T-cell (primary cell): Measurements from ENCODE around the gene TOX3. TPM values are rescaled to one million over a fixed set of nuclear protein-coding genes. Genes with fewer than 3 reads are reported as not detected.

Experiments
- ATAC-seq, 4 experiments: fragments of 200-7000 bp in 3 of 4; fragments of 150-1000 bp in 1 of 4; cut with Tn5 transposase; replicated peaks in 1 of 4; 1 replicate in 3 of 4; 2 replicates in 1 of 4; pipeline ENCODE4 v1.10.0; 2021; ENCODE audit warnings: moderate library complexity in 3 of 4, mild to moderate bottlenecking in 2 of 4, moderate number of reproducible peaks in 1 of 4
- CTCF ChIA-PET, 2 donors: fragments of 300-600 bp; sonication (Branson Sonifier 250); formaldehyde crosslinking; loops; one replicate each; lab custom pipeline; 2022; ENCODE audit warnings: antibody characterized with exemption in 2 of 2; lab: Charles Lee
- POLR2A ChIA-PET, 2 donors: fragments of 300-600 bp; sonication (Branson Sonifier 250); formaldehyde crosslinking; loops; one replicate each; lab custom pipeline; 2022; ENCODE audit warnings: antibody characterized with exemption in 2 of 2; lab: Charles Lee
- DNase-seq, 35 experiments: peaks; one replicate each; pipeline versions ENCODE4 v3.0.0 to v3.0.0-alpha.2; 2013 to 2023
- H3K27ac ChIP-seq: one replicate; pipeline ENCODE4 v1.5.1; 2013; ENCODE audit warnings: low read length
- H3K27me3 ChIP-seq, 2 experiments: replicated peaks in 1 of 2; 1 replicate in 1 of 2; 2 replicates in 1 of 2; pipeline versions ENCODE4 v1.6.1 to v1.7.0; 2013; ENCODE audit warnings: low read length in 1 of 2, mixed read lengths in 1 of 2; ENCODE audit not compliant: control insufficient read depth in 2 of 2, insufficient read depth in 2 of 2; ENCODE audit errors: extremely low read depth in 1 of 2
- H3K36me3 ChIP-seq, 2 donors: 1 replicate in 1 of 2; 2 replicates in 1 of 2; pipeline versions ENCODE4 v1.6.1 to v1.7.0; 2013; ENCODE audit warnings: low read length in 1 of 2; ENCODE audit not compliant: control insufficient read depth in 2 of 2, insufficient read depth in 1 of 2; ENCODE audit errors: extremely low read depth in 1 of 2
- H3K4me1 ChIP-seq, 2 experiments: 1 replicate in 1 of 2; 2 replicates in 1 of 2; pipeline versions ENCODE4 v1.6.1 to v1.7.0; 2013; ENCODE audit warnings: low read length in 2 of 2, mixed read lengths in 1 of 2; ENCODE audit not compliant: insufficient read depth in 2 of 2, control insufficient read depth in 1 of 2; ENCODE audit errors: extremely low read depth in 1 of 2
- H3K4me3 ChIP-seq, 2 donors: 1 replicate in 1 of 2; 2 replicates in 1 of 2; pipeline versions ENCODE4 v1.5.1 to v1.7.0; 2013; ENCODE audit warnings: mild to moderate bottlenecking in 2 of 2, low read length in 1 of 2, moderate library complexity in 1 of 2; ENCODE audit not compliant: control insufficient read depth in 1 of 2; ENCODE audit errors: extremely low read depth in 1 of 2
- H3K9me3 ChIP-seq: 2 replicates; pipeline ENCODE4 v1.7.0; 2013
- H3K27ac Mint-ChIP-seq, 2 donors: one replicate each; pipeline ENCODE4 v1.8.0; 2020 to 2021; ENCODE audit warnings: mild to moderate bottlenecking in 2 of 2, mixed read lengths in 2 of 2
- H3K27me3 Mint-ChIP-seq, 2 donors: one replicate each; pipeline ENCODE4 v1.8.0; 2021 to 2022; ENCODE audit warnings: mixed read lengths in 2 of 2
- H3K36me3 Mint-ChIP-seq: one replicate; pipeline ENCODE4 v1.8.0; 2021; ENCODE audit warnings: mixed read lengths
- H3K4me1 Mint-ChIP-seq, 3 donors: one replicate each; pipeline ENCODE4 v1.8.0; 2020 to 2022; ENCODE audit warnings: mixed read lengths in 3 of 3, mild to moderate bottlenecking in 1 of 3
- H3K4me3 Mint-ChIP-seq, 3 donors: one replicate each; pipeline ENCODE4 v1.8.0; 2020 to 2022; ENCODE audit warnings: mild to moderate bottlenecking in 3 of 3, mixed read lengths in 3 of 3, moderate library complexity in 3 of 3
- H3K9me3 Mint-ChIP-seq, 3 donors: one replicate each; pipeline ENCODE4 v1.8.0; 2020 to 2022; ENCODE audit warnings: mixed read lengths in 3 of 3
- WGBS: methylation state at CpG from one replicate; pipeline ENCODE4 v1.1.5; 2013; ENCODE audit warnings: missing lambda C conversion rate; ENCODE audit not compliant: insufficient coverage; 5-methylcytosine and 5-hydroxymethylcytosine counted together
- total RNA-seq, 35 experiments: library from RNA in 6 of 35; stranded (reverse) in 6 of 35; fragments of 120-200 nt in 1 of 35; gene quantifications; one replicate each; pipeline versions ENCODE4 v1.2.1 to v1.2.4 and lab custom pipeline; 2013 to 2026

The TOX3 gene
- total RNA-seq, 5 donors from 2014 or later (not counting 1 experiment from before 2014, with no cell fraction given), result 0.09 to 0.10 TPM; not detected in 3

GRCh38 chr16:52489894-52490293, 57.0 kb downstream of the TOX3 start:
- H3K27ac Mint-ChIP-seq, result no peak overlapping the region
- Histone ChIP-seq H3K4me1 (no peaks in the 10 kb centered on the region), H3K27me3 (no peaks in the 10 kb centered on the region), H3K36me3 (no peaks in the 10 kb centered on the region), H3K27ac (no peak overlapping the region), H3K9me3 (no peaks in the 10 kb centered on the region), H3K4me3 (no peak overlapping the region)
- no peak overlapping the region for H3K4me3 Mint-ChIP-seq
- no peaks in the 10 kb centered on the region for H3K27me3 Mint-ChIP-seq
- ChIA-PET CTCF (no interaction called here), POLR2A (no interaction called here)
- no peaks in the 10 kb centered on the region for H3K36me3 Mint-ChIP-seq
- no CpG with 5 or more reads among the region's 6 CpGs for WGBS
- no peaks in the 10 kb centered on the region for H3K4me1 Mint-ChIP-seq
- no peak for DNase-seq
- peaks cover 3 to 14% (median 5%) of the 10 kb centered on the region in 3 donors for H3K9me3 Mint-ChIP-seq
- no peak for ATAC-seq

- no peaks in the 10 kb centered on the region for H3K36me3 Mint-ChIP-seq
- CTCF ChIA-PET, result no interaction called here
These were observed 58.1 kb downstream of the TOX3 start for GRCh38 chr16:52488837-52489289.

GRCh38 chr16:52487849-52488457, 59.0 kb downstream of the TOX3 start:
- POLR2A ChIA-PET, result interaction anchor here in 1 of 2 donors (0.6 kb wide), 1 partner anchor 15 kb away, joined by 3 read pairs; no protein-coding TSS in a partner anchor
- no peaks in the 10 kb centered on the region for H3K27me3 ChIP-seq
- Mint-ChIP-seq H3K27me3 (no peaks in the 10 kb centered on the region), H3K27ac (no peak overlapping the region), H3K4me3 (no peak overlapping the region), H3K9me3 (peaks cover 3 to 9% (median 5%) of the 10 kb centered on the region in 3 donors), H3K4me1 (no peaks in the 10 kb centered on the region), H3K36me3 (no peaks in the 10 kb centered on the region)
- DNase-seq (no peak), ATAC-seq (no peak)
- no peak overlapping the region for H3K27ac ChIP-seq
- CTCF ChIA-PET, result no interaction called here
- WGBS, result no CpG with 5 or more reads among the region's 1 CpG
- H3K9me3 ChIP-seq, result no peaks in the 10 kb centered on the region
- H3K4me3 ChIP-seq, result no peak overlapping the region
- H3K36me3 ChIP-seq, result no peaks in the 10 kb centered on the region
- no peaks in the 10 kb centered on the region for H3K4me1 ChIP-seq

More at GRCh38 chr16:52488837-52489289, 58.1 kb downstream of the TOX3 start:
- DNase-seq (no peak), ATAC-seq (no peak)
- POLR2A ChIA-PET, result no interaction called here
- H3K36me3 ChIP-seq, result no peaks in the 10 kb centered on the region
- H3K4me3 Mint-ChIP-seq, result no peak overlapping the region
- H3K27ac ChIP-seq, result no peak overlapping the region
- H3K4me3 ChIP-seq, result no peak overlapping the region
- peaks cover 3 to 9% (median 5%) of the 10 kb centered on the region in 3 donors for H3K9me3 Mint-ChIP-seq
- H3K4me1 Mint-ChIP-seq, result no peaks in the 10 kb centered on the region
- no peaks in the 10 kb centered on the region for H3K27me3 ChIP-seq
- no peak overlapping the region for H3K27ac Mint-ChIP-seq
- H3K27me3 Mint-ChIP-seq, result no peaks in the 10 kb centered on the region
- no peaks in the 10 kb centered on the region for H3K9me3 ChIP-seq
- no peaks in the 10 kb centered on the region for H3K4me1 ChIP-seq

- H3K36me3 ChIP-seq, result no peaks in the 10 kb centered on the region
- peaks cover 0 to 10% (median 0%) of the 10 kb centered on the region in 3 donors for H3K9me3 Mint-ChIP-seq
- whole genome bisulfite sequencing, result 67% methylated on average over 1 of the region's 3 CpGs
- no peaks in the 10 kb centered on the region for H3K27me3 ChIP-seq
- H3K27ac ChIP-seq, result no peak overlapping the region
- DNase-seq, result no peak
- H3K9me3 ChIP-seq, result no peaks in the 10 kb centered on the region
- H3K4me3 ChIP-seq, result no peak overlapping the region
- ChIA-PET CTCF (no interaction called here), POLR2A (no interaction called here)
- no peaks in the 10 kb centered on the region for H3K4me1 Mint-ChIP-seq
- no peaks in the 10 kb centered on the region for H3K4me1 ChIP-seq
- H3K27ac Mint-ChIP-seq, result no peak overlapping the region
- no peaks in the 10 kb centered on the region for H3K27me3 Mint-ChIP-seq
- no peak overlapping the region for H3K4me3 Mint-ChIP-seq
- H3K36me3 Mint-ChIP-seq, result no peaks in the 10 kb centered on the region
- no peak for ATAC-seq
These were observed 66.7 kb downstream of the TOX3 start for GRCh38 chr16:52480237-52480636.

- no peaks in the 10 kb centered on the region for H3K27me3 ChIP-seq
- WGBS, result no CpG with 5 or more reads among the region's 2 CpGs
- POLR2A ChIA-PET, result no interaction called here
These were observed 70.8 kb downstream of the TOX3 start for GRCh38 chr16:52476111-52476510.

GRCh38 chr16:52474679-52475078, 72.3 kb downstream of the TOX3 start:
- H3K27me3 ChIP-seq, result no peaks in the 10 kb centered on the region
- no peak overlapping the region for H3K4me3 ChIP-seq
- ChIA-PET POLR2A (no interaction called here), CTCF (no interaction called here)
- H3K9me3 ChIP-seq, result no peaks in the 10 kb centered on the region
- no peaks in the 10 kb centered on the region for H3K4me1 ChIP-seq
- H3K27ac ChIP-seq, result no peak overlapping the region
- H3K27me3 Mint-ChIP-seq, result no peaks in the 10 kb centered on the region
- no peak overlapping the region for H3K27ac Mint-ChIP-seq
- ATAC-seq (no peak), DNase-seq (no peak)
- H3K36me3 ChIP-seq, result no peaks in the 10 kb centered on the region
- H3K4me1 Mint-ChIP-seq, result no peaks in the 10 kb centered on the region
- H3K4me3 Mint-ChIP-seq, result no peak overlapping the region
- H3K9me3 Mint-ChIP-seq, result peaks cover 15 to 19% (median 16%) of the 10 kb centered on the region in 3 donors
- no peaks in the 10 kb centered on the region for H3K36me3 Mint-ChIP-seq
- WGBS, result 69% methylated on average over 3 of the region's 4 CpGs

More at GRCh38 chr16:52476111-52476510, 70.8 kb downstream of the TOX3 start:
- H3K36me3 ChIP-seq, result no peaks in the 10 kb centered on the region
- peaks cover 14 to 19% (median 15%) of the 10 kb centered on the region in 3 donors for H3K9me3 Mint-ChIP-seq
- H3K4me1 Mint-ChIP-seq, result no peaks in the 10 kb centered on the region
- no peak overlapping the region for H3K27ac ChIP-seq
- H3K27ac Mint-ChIP-seq, result no peak overlapping the region
- H3K9me3 ChIP-seq, result no peaks in the 10 kb centered on the region
- H3K36me3 Mint-ChIP-seq, result no peaks in the 10 kb centered on the region
- H3K4me3 ChIP-seq, result no peak overlapping the region
- no peak for ATAC-seq
- no peak for DNase-seq
- no peaks in the 10 kb centered on the region for H3K27me3 Mint-ChIP-seq
- CTCF ChIA-PET, result no interaction called here
- no peak overlapping the region for H3K4me3 Mint-ChIP-seq
- no peaks in the 10 kb centered on the region for H3K4me1 ChIP-seq
